Measurements from ENCODE around the gene LARGE1.

The LARGE1 gene

DNA sequence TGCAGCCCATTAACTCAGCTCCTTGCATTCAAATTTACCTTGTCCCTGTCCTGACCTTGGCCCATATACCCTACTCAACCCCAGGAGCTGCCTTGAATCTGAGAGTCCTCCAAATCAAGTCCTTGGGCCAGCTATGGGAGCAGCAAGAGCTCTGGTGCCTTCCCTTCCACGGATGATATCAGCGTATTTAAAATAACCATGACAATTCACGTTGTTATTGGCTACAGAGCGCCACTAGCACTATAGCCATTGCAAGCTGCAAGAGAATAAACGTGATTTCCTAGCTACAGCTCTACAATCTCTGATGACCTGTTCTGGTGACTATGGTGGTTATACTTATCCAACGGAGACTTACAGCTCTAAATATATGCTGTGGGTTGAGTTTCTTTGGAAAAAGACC, 357.8 kb downstream of the LARGE1 start:
- TF ChIP-seq FOXP2 (optimal IDR thresholded peaks at IDR 0.05; ENCODE audit: borderline replicate concordance, extremely low read depth, extremely low read length, insufficient read depth) = no peak
- TF ChIP-seq TAF1 (IDR thresholded peaks at IDR 0.05; ENCODE audit: borderline replicate concordance, insufficient read depth, low read length) = no peak

DNA sequence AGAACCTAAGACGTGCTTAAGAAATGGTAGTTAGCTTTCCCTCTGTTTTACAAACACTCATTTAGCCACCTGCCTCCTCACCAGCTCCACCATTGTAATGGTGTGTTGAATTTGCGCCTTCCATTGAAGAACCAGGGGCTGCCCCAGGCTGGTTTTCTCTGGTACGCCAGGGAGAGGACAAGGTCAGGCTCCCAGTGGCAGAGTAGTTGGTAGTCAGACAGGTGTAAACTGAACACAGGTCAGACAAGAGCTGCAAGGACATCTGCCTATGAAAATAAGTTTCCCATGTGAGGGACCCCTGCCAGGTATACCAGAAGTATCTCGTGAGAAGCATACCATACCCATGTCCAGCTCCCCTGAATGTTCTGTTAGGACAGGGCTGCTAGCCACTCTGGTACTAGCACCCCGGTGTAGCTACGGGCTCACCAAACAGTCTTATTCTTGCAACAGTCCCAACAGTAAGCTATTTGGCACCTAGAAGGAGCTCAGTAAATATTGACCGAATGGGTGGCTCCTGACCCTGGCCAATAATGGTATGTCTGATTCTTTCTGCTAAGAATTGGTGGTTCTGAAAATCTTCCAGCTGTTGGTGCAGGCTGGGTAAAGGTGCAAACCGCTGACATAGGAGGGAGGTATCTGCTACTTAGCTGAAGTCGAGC, 359.0 kb downstream of the LARGE1 start:
- TF ChIP-seq POLR2AphosphoS5 (IDR thresholded peaks at IDR 0.05; ENCODE audit: low read depth, low read length) (no peak), FOXP2 (optimal IDR thresholded peaks at IDR 0.05; ENCODE audit: borderline replicate concordance, extremely low read depth, extremely low read length, insufficient read depth) (no peak), TAF1 (IDR thresholded peaks at IDR 0.05; ENCODE audit: borderline replicate concordance, insufficient read depth, low read length) (no peak)

DNA sequence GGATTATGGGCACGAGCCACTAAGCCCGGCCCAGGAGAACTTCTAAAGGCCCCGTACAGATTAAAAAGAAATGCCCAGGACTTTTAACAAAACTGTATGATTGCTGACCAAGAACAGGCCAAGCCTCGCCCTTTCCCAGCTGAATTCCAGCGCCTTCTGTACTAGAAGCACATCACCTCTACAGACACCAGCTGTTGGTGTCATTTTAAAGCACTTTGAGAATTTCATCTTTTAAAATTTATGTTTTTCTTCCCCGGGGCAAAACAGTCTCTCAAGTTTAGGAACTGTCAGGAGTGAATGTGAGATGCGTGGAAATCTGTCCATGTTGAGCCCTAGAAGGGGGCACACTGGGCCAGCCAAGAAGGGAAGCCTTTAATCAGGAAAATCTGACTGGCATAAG, 362.4 kb downstream of the LARGE1 start:
- TF ChIP-seq TAF1 (IDR thresholded peaks at IDR 0.05; ENCODE audit: borderline replicate concordance, insufficient read depth, low read length) = no peak
- no peak for TF ChIP-seq FOXP2 (optimal IDR thresholded peaks at IDR 0.05; ENCODE audit: borderline replicate concordance, extremely low read depth, extremely low read length, insufficient read depth)
- no peak for TF ChIP-seq REST (IDR thresholded peaks at IDR 0.05; ENCODE audit: insufficient read depth in 1 of 2, low read depth in 2 of 2, low read length in 2 of 2)
- no peak for TF ChIP-seq POLR2AphosphoS5 (IDR thresholded peaks at IDR 0.05; ENCODE audit: low read depth, low read length)
- no peak for TF ChIP-seq SIN3A (IDR thresholded peaks at IDR 0.05; ENCODE audit: borderline replicate concordance, insufficient read depth, low read length)

GRCh38 chr22:33555814-33556522, 364.3 kb downstream of the LARGE1 start:
- TF ChIP-seq SIN3A (IDR thresholded peaks at IDR 0.05; ENCODE audit: borderline replicate concordance, insufficient read depth, low read length) = no peak
- no peak for TF ChIP-seq FOXP2 (optimal IDR thresholded peaks at IDR 0.05; ENCODE audit: borderline replicate concordance, extremely low read depth, extremely low read length, insufficient read depth)
- TF ChIP-seq POLR2AphosphoS5 (IDR thresholded peaks at IDR 0.05; ENCODE audit: low read depth, low read length) = no peak
- TF ChIP-seq TAF1 (IDR thresholded peaks at IDR 0.05; ENCODE audit: borderline replicate concordance, insufficient read depth, low read length) = no peak
- no peak for TF ChIP-seq REST (IDR thresholded peaks at IDR 0.05; ENCODE audit: insufficient read depth in 1 of 2, low read depth in 2 of 2, low read length in 2 of 2)

- no peak for TF ChIP-seq TAF1 (IDR thresholded peaks at IDR 0.05; ENCODE audit: borderline replicate concordance, insufficient read depth, low read length)
These were observed 366.8 kb downstream of the LARGE1 start for GRCh38 chr22:33553493-33553892.

GRCh38 chr22:33544707-33545106, 375.6 kb downstream of the LARGE1 start:
- TF ChIP-seq TAF1 (IDR thresholded peaks at IDR 0.05; ENCODE audit: borderline replicate concordance, insufficient read depth, low read length) (no peak), REST (IDR thresholded peaks at IDR 0.05; ENCODE audit: insufficient read depth in 1 of 2, low read depth in 2 of 2, low read length in 2 of 2) (no peak), FOXP2 (optimal IDR thresholded peaks at IDR 0.05; ENCODE audit: borderline replicate concordance, extremely low read depth, extremely low read length, insufficient read depth) (no peak), POLR2AphosphoS5 (IDR thresholded peaks at IDR 0.05; ENCODE audit: low read depth, low read length) (no peak), SIN3A (IDR thresholded peaks at IDR 0.05; ENCODE audit: borderline replicate concordance, insufficient read depth, low read length) (no peak)
